Tibial artery (tissue), 4 donors: ENCODE results near the gene TEAD4.

Experiments
- DNase-seq, 2 donors: peaks; one replicate each; pipeline ENCODE4 v3.0.0-alpha.2; 2019
- H3K27ac ChIP-seq, 2 donors: fragments of 200-600 bp; sonication (generic) in 1 of 2; 1 replicate in 1 of 2; 2 replicates in 1 of 2; pipeline ENCODE4 v1.5.1; 2018 to 2019; ENCODE audit warnings: mild to moderate bottlenecking in 1 of 2
- H3K27me3 ChIP-seq, 2 donors: fragments of 200-600 bp; sonication (generic) in 1 of 2; one replicate each; pipeline versions ENCODE4 v1.5.1 to v1.6.0; 2016 to 2019
- H3K36me3 ChIP-seq, 3 donors: fragments of 200-600 bp; sonication (generic) in 2 of 3; one replicate each; pipeline ENCODE4 v1.5.1; 2016 to 2019; ENCODE audit warnings: mild to moderate bottlenecking in 2 of 3
- H3K4me1 ChIP-seq, 4 donors: fragments of 200-600 bp; sonication (generic) in 2 of 4; 1 replicate in 3 of 4; 2 replicates in 1 of 4; pipeline ENCODE4 v1.5.1; 2016 to 2019
- H3K4me3 ChIP-seq, 2 donors: fragments of 200-600 bp; sonication (generic) in 1 of 2; 1 replicate in 1 of 2; 2 replicates in 1 of 2; pipeline ENCODE4 v1.5.1; 2018 to 2019; ENCODE audit warnings: mild to moderate bottlenecking in 2 of 2
- H3K9me3 ChIP-seq, 3 donors: fragments of 200-600 bp; sonication (generic) in 1 of 3; one replicate each; pipeline ENCODE4 v1.5.1; 2016 to 2019
- CTCF ChIP-seq, 2 experiments: fragments of 200-600 bp in 1 of 2; fragments of 450-650 bp in 1 of 2; IDR thresholded peaks; one replicate each; pipeline ENCODE4 v1.5.1; 2017 to 2019; ENCODE audit warnings: antibody characterized with exemption in 2 of 2, mild to moderate bottlenecking in 1 of 2, moderate library complexity in 1 of 2
- intact Hi-C: fragments of 100-400 bp; cut with DNase I; formaldehyde crosslinking; loops from one replicate; pipeline ENCODE4 v1.15.0; 2023; ENCODE audit warnings: low total_unique reads

The TEAD4 gene

GRCh38 chr12:3048540-3048939 is 89.3 kb downstream of the TEAD4 start:
- intact Hi-C loops, result no loop called here
- H3K27me3 ChIP-seq, result no peaks in the 10 kb centered on the region
- no peak overlapping the region for H3K4me3 ChIP-seq
- no peaks in the 10 kb centered on the region for H3K9me3 ChIP-seq
- no peaks in the 10 kb centered on the region for H3K4me1 ChIP-seq
- DNase-seq, result no peak
- H3K27ac ChIP-seq, result no peak overlapping the region
- no peak for TF ChIP-seq CTCF (IDR thresholded peaks at IDR 0.05)
- H3K36me3 ChIP-seq, result no peaks in the 10 kb centered on the region

DNA sequence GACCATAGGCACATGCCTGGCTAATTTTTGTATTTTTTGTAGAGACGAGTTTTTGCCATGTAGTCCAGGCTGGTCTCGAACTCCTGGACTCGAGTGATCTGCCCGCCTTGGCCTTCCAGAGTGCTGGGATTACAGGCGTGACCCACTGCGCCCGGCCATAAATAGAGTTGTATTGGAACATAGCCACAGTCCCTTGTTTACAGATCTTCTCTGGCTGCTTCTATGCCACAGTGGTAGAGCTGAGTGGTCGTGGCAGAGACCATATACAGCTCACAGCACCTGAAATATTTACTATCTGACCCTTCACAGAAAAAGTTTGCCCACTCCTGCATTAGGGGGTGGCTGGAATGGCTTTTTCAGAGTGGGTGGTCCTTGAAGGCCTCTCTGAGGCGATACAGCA is 90.0 kb downstream of the TEAD4 start:
- no peaks in the 10 kb centered on the region for H3K9me3 ChIP-seq
- DNase-seq, result no peak
- intact Hi-C loops, result no loop called here
- H3K4me3 ChIP-seq, result no peak overlapping the region
- H3K27ac ChIP-seq, result no peak overlapping the region
- H3K36me3 ChIP-seq, result no peaks in the 10 kb centered on the region
- H3K27me3 ChIP-seq, result no peaks in the 10 kb centered on the region
- TF ChIP-seq CTCF (IDR thresholded peaks at IDR 0.05), result no peak
- no peaks in the 10 kb centered on the region for H3K4me1 ChIP-seq

DNA sequence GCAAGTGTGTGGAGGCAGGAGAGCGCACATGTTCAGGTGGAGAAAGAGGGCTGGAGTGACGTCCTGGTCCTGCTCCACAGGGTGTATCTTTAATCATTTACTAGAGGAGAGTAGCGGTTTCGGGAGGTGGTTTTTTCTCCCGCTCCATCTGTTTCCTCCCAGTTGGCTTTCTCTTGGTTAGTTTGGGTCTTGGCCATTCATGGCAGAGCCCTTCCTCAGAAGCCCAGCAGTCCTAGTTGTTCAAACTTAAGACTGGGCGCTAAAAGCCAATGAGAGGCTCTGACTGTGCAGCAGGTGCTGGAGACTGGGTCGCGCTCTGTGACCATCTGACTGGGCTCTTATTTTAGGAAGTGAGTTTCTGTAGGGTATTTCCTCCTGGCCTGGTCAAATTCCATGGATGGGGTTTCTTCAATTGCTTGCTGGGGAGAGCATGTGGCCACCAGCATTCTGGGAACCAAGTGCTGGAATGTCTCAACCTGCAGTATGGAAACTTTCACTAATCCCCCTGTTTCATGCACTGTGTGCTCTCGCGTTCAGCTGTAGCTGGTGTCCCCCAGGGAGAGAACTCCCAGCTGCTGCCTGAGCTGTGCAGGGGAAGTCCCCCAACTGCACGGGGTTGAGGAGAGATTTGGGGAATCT is 90.5 kb downstream of the TEAD4 start:
- Histone ChIP-seq H3K36me3 (no peaks in the 10 kb centered on the region), H3K9me3 (no peaks in the 10 kb centered on the region), H3K27ac (no peak overlapping the region), H3K4me3 (no peak overlapping the region), H3K27me3 (no peaks in the 10 kb centered on the region), H3K4me1 (no peaks in the 10 kb centered on the region)
- DNase-seq, result no peak
- no peak for TF ChIP-seq CTCF (IDR thresholded peaks at IDR 0.05)
- intact Hi-C loops, result no loop called here

GRCh38 chr12:3054374-3054773 is 95.2 kb downstream of the TEAD4 start:
- no peak for DNase-seq
- Histone ChIP-seq H3K4me3 (no peak overlapping the region), H3K36me3 (no peaks in the 10 kb centered on the region), H3K27me3 (no peaks in the 10 kb centered on the region), H3K9me3 (no peaks in the 10 kb centered on the region), H3K4me1 (no peaks in the 10 kb centered on the region), H3K27ac (no peak overlapping the region)
- TF ChIP-seq CTCF (IDR thresholded peaks at IDR 0.05), result no peak
- intact Hi-C loops, result no loop called here

DNA sequence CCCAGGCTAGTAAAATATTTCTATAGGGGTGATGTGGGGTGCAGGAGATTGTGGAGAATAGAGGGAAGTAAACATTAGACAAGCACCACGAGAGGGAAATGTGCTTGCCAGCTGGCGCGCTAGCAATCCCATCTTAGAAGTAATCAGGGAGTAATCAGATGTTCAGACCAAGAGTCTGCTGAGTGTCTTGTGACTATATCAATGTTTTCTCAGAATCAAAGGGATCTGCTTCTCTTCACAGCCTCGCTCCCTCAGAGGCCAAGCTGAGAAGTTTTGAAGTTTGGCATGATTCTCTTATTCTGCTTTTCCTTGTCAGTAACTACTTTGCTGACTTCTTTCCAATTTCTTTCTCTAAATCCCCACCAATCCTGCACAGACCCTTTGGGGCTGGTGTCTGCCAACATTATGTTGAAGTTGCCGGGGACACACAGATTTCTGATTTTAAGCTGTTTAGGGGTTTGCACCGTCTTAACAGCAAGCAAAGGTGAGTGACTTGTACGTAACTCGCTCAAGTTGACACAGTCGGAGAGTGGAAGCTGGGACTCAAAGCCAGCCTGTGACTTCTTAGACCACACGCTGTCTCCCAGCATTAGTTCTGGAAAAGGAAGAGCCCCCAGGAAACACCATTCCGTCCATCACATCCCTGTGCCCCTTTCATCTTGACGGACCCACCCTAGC is 96.0 kb downstream of the TEAD4 start:
- no peak overlapping the region for H3K4me3 ChIP-seq
- no peak for TF ChIP-seq CTCF (IDR thresholded peaks at IDR 0.05)
- H3K9me3 ChIP-seq, result no peaks in the 10 kb centered on the region
- intact Hi-C loops, result no loop called here
- no peaks in the 10 kb centered on the region for H3K4me1 ChIP-seq
- no peaks in the 10 kb centered on the region for H3K36me3 ChIP-seq
- peak in 1 of 2 donors; percentile 66 for DNase-seq
- no peak overlapping the region for H3K27ac ChIP-seq
- no peaks in the 10 kb centered on the region for H3K27me3 ChIP-seq
